NB4 (cell line): Measurements from ENCODE around the gene ZNF334.
A peak's percentile ranks its signal among the peaks of the same experiment; 100 is the strongest.

Source experiments
- DNase-seq: peaks from one replicate; pipeline ENCODE4 v3.0.0; 2010; ENCODE audit warnings: low read depth
- H3K4me3 ChIP-seq: one replicate; pipeline ENCODE4 v1.5.1; 2011; ENCODE audit warnings: mild to moderate bottlenecking, low read depth, low read length, moderate library complexity
- CTCF ChIP-seq: IDR thresholded peaks from one replicate; pipeline ENCODE4 v1.5.1; 2012; ENCODE audit warnings: low read depth, low read length
- MAX ChIP-seq: IDR thresholded peaks from 2 replicates; pipeline ENCODE4 v1.6.1; 2011; ENCODE audit warnings: low read depth, low read length
- MYC ChIP-seq: IDR thresholded peaks from 2 replicates; pipeline ENCODE4 v1.6.1; 2011; ENCODE audit warnings: low read depth, low read length
- POLR2A ChIP-seq: IDR thresholded peaks from 2 replicates; pipeline ENCODE4 v1.6.1; 2011; ENCODE audit warnings: mild to moderate bottlenecking; ENCODE audit not compliant: insufficient read length; ENCODE audit errors: extremely low read depth

Gene ZNF334

GRCh38 chr20:46558511-46558959 lies 45.2 kb upstream of the ZNF334 start:
- no peak for DNase-seq
- no peak for TF ChIP-seq CTCF
- no peak for TF ChIP-seq MYC
- no peak for TF ChIP-seq POLR2A
- TF ChIP-seq MAX = no peak
- no peak overlapping the region for H3K4me3 ChIP-seq

GRCh38 chr20:46557231-46557956 lies 44.0 kb upstream of the ZNF334 start:
- DNase-seq = no peak
- TF ChIP-seq MAX (no peak), MYC (no peak), CTCF (no peak), POLR2A (no peak)
- no peak overlapping the region for H3K4me3 ChIP-seq

- no peak for TF ChIP-seq MAX
- TF ChIP-seq MYC = no peak
- TF ChIP-seq CTCF = no peak
- no peak for TF ChIP-seq POLR2A
- DNase-seq = no peak
Measured at GRCh38 chr20:46555370-46555956, 42.1 kb upstream of the ZNF334 start.

GRCh38 chr20:46554828-46555227 lies 41.5 kb upstream of the ZNF334 start:
- peak; percentile 39 for DNase-seq
- no peak for TF ChIP-seq CTCF
- no peak overlapping the region for H3K4me3 ChIP-seq

More at GRCh38 chr20:46555370-46555956, 42.1 kb upstream of the ZNF334 start:
- no peak overlapping the region for H3K4me3 ChIP-seq

- no peak overlapping the region for H3K4me3 ChIP-seq
- TF ChIP-seq MYC = no peak
- TF ChIP-seq POLR2A = no peak
- TF ChIP-seq MAX = no peak
- TF ChIP-seq CTCF = no peak
- DNase-seq = no peak
Measured at GRCh38 chr20:46553926-46554325, 40.6 kb upstream of the ZNF334 start.
